GM21390 (cell line): ENCODE measurements around the gene SLC4A8.

Source experiments
- ATAC-seq: cut with Tn5 transposase; IDR thresholded peaks from one replicate; pipeline ENCODE4 v1.9.1; 2021; ENCODE audit not compliant: unreplicated experiment

The SLC4A8 gene

DNA sequence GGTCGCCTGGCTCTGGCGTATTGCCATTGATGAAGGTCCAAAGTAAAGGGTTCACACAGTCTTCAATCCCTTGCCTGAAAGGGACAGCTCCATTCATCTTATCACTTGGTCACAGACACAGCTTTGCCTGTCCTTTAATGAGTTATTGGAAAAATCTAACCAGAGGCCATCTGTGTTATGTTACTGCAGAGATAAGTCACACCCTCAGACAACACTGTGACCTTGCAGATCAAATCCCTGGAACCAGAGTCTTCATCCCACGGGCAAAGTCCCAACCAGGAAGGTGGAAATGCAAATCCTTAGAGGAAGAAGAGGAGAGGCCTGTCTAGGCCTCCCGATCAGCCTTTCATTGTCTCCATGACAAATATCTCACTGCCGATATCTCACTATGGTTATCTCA, 98.1 kb downstream of the SLC4A8 start:
- no peak for ATAC-seq

DNA sequence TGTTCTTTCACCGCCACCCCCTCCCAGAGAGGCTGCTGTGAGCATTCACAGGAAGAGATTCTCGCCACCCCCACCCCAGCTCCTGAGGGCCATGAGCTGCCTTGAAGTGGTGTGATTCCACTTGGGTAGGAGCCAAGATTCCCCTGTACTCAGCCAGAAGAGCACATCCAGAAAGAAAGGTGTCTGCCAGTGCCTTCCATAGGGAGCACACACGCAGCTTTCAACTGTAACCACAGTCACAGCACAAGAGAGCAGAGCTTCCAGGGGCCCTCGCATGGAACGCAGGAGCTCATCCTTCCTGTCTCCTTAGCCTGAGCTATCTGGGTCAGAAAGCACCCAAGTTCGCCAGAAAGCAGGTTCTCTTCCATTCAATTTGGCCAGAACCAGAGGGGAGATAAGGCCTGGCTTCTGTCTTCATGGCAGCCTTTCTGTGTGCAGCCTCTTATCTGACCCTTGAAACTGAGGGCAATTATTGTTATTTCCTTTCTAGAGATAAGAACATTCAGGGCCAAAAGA, 99.8 kb downstream of the SLC4A8 start:
- ATAC-seq = no peak

GRCh38 chr12:51525518-51525917, 100.9 kb downstream of the SLC4A8 start:
- no peak for ATAC-seq

GRCh38 chr12:51527966-51528365, 103.3 kb downstream of the SLC4A8 start:
- ATAC-seq = no peak

DNA sequence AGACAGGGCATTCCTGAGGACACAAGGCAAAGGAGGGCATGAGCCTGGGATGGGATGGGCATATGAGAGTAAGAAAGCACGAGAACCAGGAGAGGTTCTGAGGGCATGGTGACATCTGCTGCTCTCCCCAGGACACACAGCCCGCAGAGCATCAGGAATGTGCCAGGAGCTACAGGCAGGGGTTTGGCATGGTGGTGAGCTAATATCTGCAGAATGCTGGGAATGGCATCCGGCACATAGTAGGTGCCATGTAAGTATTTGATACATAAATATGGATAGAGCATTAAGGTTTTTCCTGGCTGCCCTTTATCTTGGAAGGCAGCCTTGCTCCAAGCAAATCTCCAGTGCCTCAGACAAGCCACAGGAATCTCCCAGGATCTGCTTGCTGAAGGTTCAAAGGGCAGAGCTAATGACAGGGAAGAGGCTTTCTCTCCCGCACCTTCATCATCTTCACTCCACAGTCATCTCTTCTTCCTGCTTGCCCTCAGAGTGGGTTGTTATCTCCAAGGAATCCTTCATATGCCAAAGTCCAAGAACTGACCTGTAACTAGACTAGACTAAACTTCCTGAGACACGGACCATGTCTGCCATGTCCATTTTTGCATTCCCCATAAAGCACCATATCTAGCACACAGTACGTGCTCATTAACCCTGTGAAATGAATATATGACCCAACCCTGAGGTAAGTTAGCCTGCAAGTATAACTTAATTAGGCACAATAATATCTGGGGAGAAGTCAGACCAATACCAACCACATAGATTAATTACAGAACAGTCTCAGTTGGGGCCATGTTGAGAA, 104.4 kb downstream of the SLC4A8 start:
- ATAC-seq = no peak

GRCh38 chr12:51529651-51529970, 105.0 kb downstream of the SLC4A8 start:
- no peak for ATAC-seq

DNA sequence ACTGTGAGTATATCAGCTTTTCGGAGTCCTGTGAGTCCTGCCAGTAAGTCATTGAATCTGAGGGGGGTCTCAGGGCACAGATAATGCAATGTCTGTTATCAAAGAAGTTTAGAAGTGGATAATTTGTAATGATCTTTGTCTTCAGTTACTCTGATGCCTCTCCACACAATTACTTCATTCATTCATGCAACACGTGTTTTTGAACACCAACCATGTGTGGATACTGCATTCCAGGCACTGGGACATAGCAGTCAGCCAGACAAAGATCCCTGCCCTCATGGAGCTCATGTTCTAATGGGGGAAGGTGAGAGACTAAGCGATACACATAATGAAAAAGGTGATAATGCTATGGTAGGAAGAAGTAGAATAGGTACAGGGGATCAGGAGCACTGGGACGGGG, 105.6 kb downstream of the SLC4A8 start:
- ATAC-seq = no peak

- no peak for ATAC-seq
Measured at GRCh38 chr12:51531284-51531977, 106.8 kb downstream of the SLC4A8 start.

GRCh38 chr12:51531978-51532497, 107.4 kb downstream of the SLC4A8 start:
- peak; percentile 80 for ATAC-seq

DNA sequence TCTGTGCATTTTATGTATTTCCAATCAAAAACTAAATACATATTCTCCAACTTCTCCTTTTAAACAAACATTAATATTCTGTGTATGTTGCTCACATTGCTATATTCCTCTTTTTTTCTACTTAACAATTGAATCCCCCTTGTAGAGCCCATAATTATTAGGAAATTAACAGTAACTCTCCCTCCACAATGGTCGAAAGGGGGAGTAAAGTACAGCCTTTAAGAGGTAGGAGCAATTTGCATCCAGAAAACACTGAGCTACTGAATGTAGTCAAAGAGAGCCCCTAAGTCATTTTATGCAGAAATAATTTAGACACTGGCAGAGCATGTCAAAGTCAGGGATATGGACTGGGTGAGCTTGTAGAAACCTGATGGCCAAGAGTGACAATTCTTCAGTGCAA, 109.2 kb downstream of the SLC4A8 start:
- ATAC-seq = no peak

GRCh38 chr12:51534216-51535074, 109.8 kb downstream of the SLC4A8 start:
- no peak for ATAC-seq

GRCh38 chr12:51536159-51536558, 111.5 kb downstream of the SLC4A8 start:
- ATAC-seq = no peak

- ATAC-seq = no peak
Measured at GRCh38 chr12:51538149-51538548, 113.5 kb downstream of the SLC4A8 start.

- no peak for ATAC-seq
Measured at GRCh38 chr12:51538599-51538998, 114.0 kb downstream of the SLC4A8 start.

DNA sequence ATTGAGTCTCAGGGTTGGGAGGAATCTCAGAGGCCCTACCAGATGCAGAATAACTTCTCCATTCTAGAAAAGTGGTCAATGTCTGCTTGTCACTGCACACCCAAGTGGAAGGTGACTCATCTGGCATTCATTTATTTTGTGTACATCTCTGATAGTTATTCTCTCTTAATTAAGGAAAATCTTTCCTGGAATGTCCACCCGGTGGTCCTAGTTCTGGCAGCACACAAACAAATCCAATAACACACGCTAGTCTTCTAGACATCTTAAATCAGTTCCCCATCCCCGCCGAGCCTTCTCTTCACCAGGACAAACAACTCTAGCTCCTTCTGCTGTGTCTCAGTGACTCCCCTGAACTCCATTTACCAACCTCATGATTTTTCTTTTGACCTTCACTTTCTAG, 116.4 kb downstream of the SLC4A8 start:
- no peak for ATAC-seq

GRCh38 chr12:51546097-51546496, 121.5 kb downstream of the SLC4A8 start:
- no peak for ATAC-seq

DNA sequence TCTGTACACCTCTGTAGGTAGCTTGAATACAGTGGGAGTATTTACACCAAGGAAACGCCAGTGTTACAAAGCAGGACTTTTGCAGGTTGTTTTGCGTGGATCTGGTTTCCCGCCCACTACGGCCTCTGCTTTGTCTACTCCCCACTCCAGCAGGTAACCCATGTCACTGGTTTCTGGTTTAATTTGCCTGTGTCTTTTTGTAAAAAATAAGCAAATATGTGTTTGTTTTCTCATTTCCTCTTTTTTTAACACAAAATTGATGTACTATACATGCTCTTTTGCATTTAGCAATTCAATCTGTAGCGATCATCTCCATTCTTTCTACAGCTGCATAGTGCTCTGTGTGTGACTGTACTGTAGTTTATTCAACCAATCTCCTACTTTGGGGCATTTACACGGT, 123.0 kb downstream of the SLC4A8 start:
- no peak for ATAC-seq

- no peak for ATAC-seq
Measured at GRCh38 chr12:51548241-51548640, 123.6 kb downstream of the SLC4A8 start.

GRCh38 chr12:51549637-51550036, 125.0 kb downstream of the SLC4A8 start:
- no peak for ATAC-seq
